K562 treated with DMSO at 1 percent for 48 hours (cell line): ENCODE results near the gene SESN2. TPM values are rescaled to one million over a fixed set of nuclear protein-coding genes. Genes with fewer than 3 reads are reported as not detected.

Experiments
- total RNA-seq: library from RNA; unstranded; fragments of 300-600 nt; gene quantifications from 2 replicates; pipeline ENCODE4 v1.2.3, GENCODE V29; 2022; ENCODE audit warnings: low replicate concordance; ENCODE audit errors: extremely low read depth

Gene SESN2
- 274 TPM in 1 of 2 replicates, not detected in the other for total RNA-seq

GRCh38 chr1:28259252-28259933 lies at the start of gene SESN2:
TSS of gene SESN2 (plus strand) at chr1:28259518. CDS start at chr1:28259848, 330 bp downstream.

GRCh38 chr1:28232558-28233263 lies 26.6 kb upstream of the SESN2 start, which contains the start of gene DNAJC8:
TSS of gene DNAJC8 (minus strand) at chr1:28233029. CDS start at chr1:28232998, 31 bp downstream.

GRCh38 chr1:28235755-28236655 lies 23.3 kb upstream of the SESN2 start, which contains the start of gene ATP5IF1:
TSS of gene ATP5IF1 (plus strand) at chr1:28236124. CDS start at chr1:28236184, 60 bp downstream.

Other genes starting within 250 kb of the SESN2 start
- gene EYA3, start 170.9 kb upstream of the SESN2 start, total RNA-seq, result not detected in 2 replicates
- not detected in 2 replicates for gene PTAFR, start 82.8 kb upstream of the SESN2 start, total RNA-seq
- gene DNAJC8, start 26.5 kb upstream of the SESN2 start, total RNA-seq, result 235 TPM in 1 of 2 replicates, not detected in the other
- 2,135 TPM in 1 of 2 replicates, not detected in the other for gene ATP5IF1, start 23.4 kb upstream of the SESN2 start, total RNA-seq
- gene MED18, start 69.5 kb downstream of the SESN2 start, total RNA-seq, result not detected in 2 replicates
- gene PHACTR4, start 110.2 kb downstream of the SESN2 start, total RNA-seq, result not detected in 2 replicates
- 959 TPM in 1 of 2 replicates, not detected in the other for gene RCC1, start 246.5 kb downstream of the SESN2 start, total RNA-seq